Measurements from ENCODE around the gene ZDHHC14.

ZDHHC14 gene

GRCh38 chr6:157410045-157410444, 29.1 kb downstream of the ZDHHC14 start:
- peaks cover 5% of the 10 kb centered on the region for H3K9me3 Mint-ChIP-seq
- no peak overlapping the region for H3K4me3 Mint-ChIP-seq
- H3K27me3 Mint-ChIP-seq = no peaks in the 10 kb centered on the region
- H3K27ac Mint-ChIP-seq = no peak overlapping the region
- peaks cover 43% of the 10 kb centered on the region for H3K36me3 Mint-ChIP-seq
- peaks cover 39% of the 10 kb centered on the region for H3K4me1 Mint-ChIP-seq
- no peak for ATAC-seq

- Mint-ChIP-seq H3K4me1 (peaks cover 44% of the 10 kb centered on the region), H3K27ac (peak overlapping the region; percentile 44), H3K4me3 (peak overlapping the region; percentile 1), H3K9me3 (peaks cover 5% of the 10 kb centered on the region), H3K27me3 (no peaks in the 10 kb centered on the region), H3K36me3 (peaks cover 41% of the 10 kb centered on the region)
- peak; percentile 82 for ATAC-seq
Measured at GRCh38 chr6:157411368-157411767, 30.4 kb downstream of the ZDHHC14 start.

GRCh38 chr6:157412791-157413190, 31.8 kb downstream of the ZDHHC14 start:
- Mint-ChIP-seq H3K27ac (no peak overlapping the region), H3K4me3 (no peak overlapping the region), H3K36me3 (peaks cover 46% of the 10 kb centered on the region), H3K4me1 (peaks cover 36% of the 10 kb centered on the region), H3K27me3 (no peaks in the 10 kb centered on the region), H3K9me3 (peaks cover 5% of the 10 kb centered on the region)
- no peak for ATAC-seq

GRCh38 chr6:157420497-157420896, 39.5 kb downstream of the ZDHHC14 start:
- Mint-ChIP-seq H3K36me3 (peaks cover 24% of the 10 kb centered on the region), H3K4me1 (peaks cover 30% of the 10 kb centered on the region), H3K9me3 (no peaks in the 10 kb centered on the region), H3K27me3 (no peaks in the 10 kb centered on the region), H3K4me3 (no peak overlapping the region), H3K27ac (peak overlapping the region; percentile 3)
- ATAC-seq = no peak

- ATAC-seq = no peak
- peak overlapping the region; percentile 30 for H3K27ac Mint-ChIP-seq
Measured at GRCh38 chr6:157424491-157425020, 43.6 kb downstream of the ZDHHC14 start.

GRCh38 chr6:157427969-157428368, 47.0 kb downstream of the ZDHHC14 start:
- Mint-ChIP-seq H3K36me3 (peaks cover 31% of the 10 kb centered on the region), H3K27me3 (no peaks in the 10 kb centered on the region), H3K4me1 (peaks cover 76% of the 10 kb centered on the region), H3K9me3 (no peaks in the 10 kb centered on the region), H3K27ac (peak overlapping the region; percentile 30), H3K4me3 (no peak overlapping the region)
- no peak for ATAC-seq

More at GRCh38 chr6:157424491-157425020, 43.6 kb downstream of the ZDHHC14 start:
- Mint-ChIP-seq H3K4me3 (no peak overlapping the region), H3K27me3 (no peaks in the 10 kb centered on the region), H3K4me1 (peaks cover 65% of the 10 kb centered on the region), H3K36me3 (peaks cover 40% of the 10 kb centered on the region), H3K9me3 (no peaks in the 10 kb centered on the region)

- ATAC-seq = no peak
- Mint-ChIP-seq H3K27ac (peak overlapping the region; percentile 69), H3K4me1 (peaks cover 76% of the 10 kb centered on the region), H3K36me3 (peaks cover 30% of the 10 kb centered on the region), H3K4me3 (no peak overlapping the region), H3K9me3 (no peaks in the 10 kb centered on the region), H3K27me3 (no peaks in the 10 kb centered on the region)
Measured at GRCh38 chr6:157428427-157429202, 47.6 kb downstream of the ZDHHC14 start.

GRCh38 chr6:157429248-157429647, 48.3 kb downstream of the ZDHHC14 start:
- Mint-ChIP-seq H3K27me3 (no peaks in the 10 kb centered on the region), H3K9me3 (no peaks in the 10 kb centered on the region), H3K4me3 (no peak overlapping the region), H3K27ac (peak overlapping the region; percentile 69), H3K4me1 (peaks cover 74% of the 10 kb centered on the region), H3K36me3 (peaks cover 30% of the 10 kb centered on the region)
- ATAC-seq = no peak

GRCh38 chr6:157430834-157431233, 49.8 kb downstream of the ZDHHC14 start:
- Mint-ChIP-seq H3K36me3 (peaks cover 30% of the 10 kb centered on the region), H3K4me3 (no peak overlapping the region), H3K27ac (peak overlapping the region; percentile 69), H3K4me1 (peaks cover 62% of the 10 kb centered on the region), H3K9me3 (no peaks in the 10 kb centered on the region), H3K27me3 (no peaks in the 10 kb centered on the region)
- peak; percentile 84 for ATAC-seq

GRCh38 chr6:157432231-157432891, 51.4 kb downstream of the ZDHHC14 start:
- H3K27ac Mint-ChIP-seq = peak overlapping the region; percentile 66
- H3K4me1 Mint-ChIP-seq = peaks cover 57% of the 10 kb centered on the region
- no peaks in the 10 kb centered on the region for H3K27me3 Mint-ChIP-seq
- peaks cover 30% of the 10 kb centered on the region for H3K36me3 Mint-ChIP-seq
- H3K4me3 Mint-ChIP-seq = no peak overlapping the region
- no peak for ATAC-seq
- no peaks in the 10 kb centered on the region for H3K9me3 Mint-ChIP-seq

GRCh38 chr6:157432892-157433265, 51.9 kb downstream of the ZDHHC14 start:
- H3K9me3 Mint-ChIP-seq = no peaks in the 10 kb centered on the region
- H3K4me1 Mint-ChIP-seq = peaks cover 52% of the 10 kb centered on the region
- no peak for ATAC-seq
- H3K36me3 Mint-ChIP-seq = peaks cover 26% of the 10 kb centered on the region
- H3K27ac Mint-ChIP-seq = no peak overlapping the region
- H3K4me3 Mint-ChIP-seq = no peak overlapping the region
- H3K27me3 Mint-ChIP-seq = no peaks in the 10 kb centered on the region

- H3K4me1 Mint-ChIP-seq = peaks cover 47% of the 10 kb centered on the region
- no peak overlapping the region for H3K4me3 Mint-ChIP-seq
- H3K9me3 Mint-ChIP-seq = no peaks in the 10 kb centered on the region
- no peak for ATAC-seq
- no peak overlapping the region for H3K27ac Mint-ChIP-seq
- H3K27me3 Mint-ChIP-seq = no peaks in the 10 kb centered on the region
- peaks cover 32% of the 10 kb centered on the region for H3K36me3 Mint-ChIP-seq
Measured at GRCh38 chr6:157433678-157434081, 52.7 kb downstream of the ZDHHC14 start.

- no peak for ATAC-seq
- Mint-ChIP-seq H3K27me3 (no peaks in the 10 kb centered on the region), H3K4me3 (no peak overlapping the region), H3K9me3 (no peaks in the 10 kb centered on the region), H3K4me1 (peaks cover 39% of the 10 kb centered on the region), H3K36me3 (peaks cover 32% of the 10 kb centered on the region), H3K27ac (no peak overlapping the region)
Measured at GRCh38 chr6:157434349-157435033, 53.5 kb downstream of the ZDHHC14 start.

- H3K27me3 Mint-ChIP-seq = no peaks in the 10 kb centered on the region
Measured at GRCh38 chr6:157436219-157436943, 55.4 kb downstream of the ZDHHC14 start.

GRCh38 chr6:157436944-157437336, 56.0 kb downstream of the ZDHHC14 start:
- no peak for ATAC-seq
- peaks cover 27% of the 10 kb centered on the region for H3K36me3 Mint-ChIP-seq
- no peaks in the 10 kb centered on the region for H3K27me3 Mint-ChIP-seq
- no peak overlapping the region for H3K4me3 Mint-ChIP-seq
- peaks cover 20% of the 10 kb centered on the region for H3K4me1 Mint-ChIP-seq
- H3K9me3 Mint-ChIP-seq = no peaks in the 10 kb centered on the region
- H3K27ac Mint-ChIP-seq = peak overlapping the region; percentile 19

More at GRCh38 chr6:157436219-157436943, 55.4 kb downstream of the ZDHHC14 start:
- Mint-ChIP-seq H3K9me3 (no peaks in the 10 kb centered on the region), H3K4me1 (peaks cover 21% of the 10 kb centered on the region), H3K4me3 (no peak overlapping the region), H3K36me3 (peaks cover 27% of the 10 kb centered on the region), H3K27ac (peak overlapping the region; percentile 19)
- no peak for ATAC-seq

All from stimulated activated memory B cell treated with anti-CD40 and anti-IgM and Interleukin-4, amounts not matched to agents 10 μg/mL and 1 μg/mL and 100 μg/mL, for 72 hours (primary cell).